Smooth muscle cell of the brain vasculature (primary cell): Measurements from ENCODE around the gene PODN.
A peak's percentile ranks its signal among the peaks of the same experiment; 100 is the strongest.

Experiments used
- DNase-seq: peaks from one replicate; pipeline ENCODE4 v3.0.0-alpha.2; 2012; ENCODE audit warnings: low read depth, low spot score

PODN gene

GRCh38 chr1:53089478-53090226 lies 27.6 kb downstream of the PODN start:
- DNase-seq: no peak

DNA sequence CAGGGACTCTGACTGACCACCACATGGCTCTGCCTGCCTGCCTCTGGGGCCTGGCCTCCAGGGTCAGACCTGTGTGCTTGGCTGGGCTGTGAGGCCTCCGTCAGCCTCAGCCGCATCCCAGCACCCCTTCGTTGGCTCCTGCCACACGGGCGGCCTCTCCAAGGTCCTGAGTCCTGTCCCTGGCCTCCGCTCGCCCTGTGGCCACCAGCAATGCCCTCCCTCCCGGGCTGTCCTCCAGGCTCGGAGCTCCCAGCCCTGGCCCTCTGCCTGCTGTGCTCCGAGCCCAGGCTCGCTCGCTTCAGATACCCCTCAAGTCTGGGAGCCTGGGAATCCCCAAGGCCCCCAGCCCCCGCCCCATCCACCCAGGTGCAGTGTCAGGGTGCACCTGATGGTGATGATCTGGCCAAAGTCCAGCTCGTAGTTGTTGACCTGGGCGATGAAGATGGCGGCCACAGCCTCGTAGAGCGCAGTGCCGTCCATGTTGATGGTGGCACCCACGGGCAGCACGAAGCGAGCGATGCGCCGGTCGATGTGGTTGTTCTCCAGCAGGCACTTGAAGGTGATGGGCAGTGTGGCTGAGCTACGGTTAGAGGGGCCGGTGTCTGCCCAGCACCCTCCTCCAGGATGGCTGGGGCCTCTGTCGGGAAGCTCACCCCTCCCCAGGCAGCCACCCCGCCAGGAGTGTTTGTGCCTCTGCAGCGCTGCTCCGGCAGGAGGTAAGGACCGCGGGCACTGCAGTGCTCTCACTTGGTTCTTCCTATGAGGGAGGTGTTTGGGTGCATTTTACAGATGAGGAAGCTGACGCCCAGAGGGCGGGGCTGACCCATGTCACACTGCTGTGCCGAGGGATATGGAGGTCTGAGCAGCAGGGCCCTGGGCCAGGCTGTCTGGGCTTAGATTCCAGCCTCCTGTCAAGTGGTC lies 28.5 kb downstream of the PODN start:
- DNase-seq: no peak

DNA sequence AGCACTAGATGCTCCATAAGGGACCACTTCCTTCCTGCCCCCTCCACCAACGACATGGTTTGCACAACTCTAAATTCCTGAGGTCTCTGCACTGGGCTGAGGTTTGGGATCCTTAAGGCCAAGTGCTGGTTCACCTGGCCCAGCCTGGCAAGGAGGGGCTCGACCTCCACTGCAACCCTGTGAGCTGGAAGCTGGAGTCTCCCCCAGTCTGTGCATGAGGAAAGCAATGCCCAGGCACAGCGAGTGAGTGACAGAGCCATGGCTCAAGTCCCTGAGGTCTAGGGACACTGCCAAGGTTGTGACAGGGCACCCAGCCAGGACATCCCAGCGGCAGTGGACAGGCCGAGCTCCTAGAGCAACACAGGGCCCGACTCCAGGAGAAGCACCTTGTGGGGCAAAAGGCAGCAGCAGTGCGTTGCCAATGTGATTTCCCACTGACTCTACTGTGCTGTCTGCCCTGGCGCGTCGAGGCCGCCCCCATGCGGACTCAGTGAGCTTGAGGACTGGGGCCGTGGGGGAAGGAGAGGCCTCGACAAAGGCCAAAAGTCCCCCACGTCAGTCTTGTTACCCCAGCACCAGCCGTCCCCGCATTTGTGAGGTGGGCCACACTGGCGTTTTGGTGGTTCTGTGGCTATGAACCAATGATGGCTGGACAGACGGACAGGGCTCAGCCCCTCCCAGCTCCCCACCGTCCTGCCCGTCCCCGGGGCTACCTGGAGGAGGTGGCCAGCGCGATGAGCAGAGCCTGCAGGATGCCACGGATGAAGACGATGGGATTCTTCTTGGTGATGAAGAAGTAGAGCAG lies 30.0 kb downstream of the PODN start:
- DNase-seq: no peak

DNA sequence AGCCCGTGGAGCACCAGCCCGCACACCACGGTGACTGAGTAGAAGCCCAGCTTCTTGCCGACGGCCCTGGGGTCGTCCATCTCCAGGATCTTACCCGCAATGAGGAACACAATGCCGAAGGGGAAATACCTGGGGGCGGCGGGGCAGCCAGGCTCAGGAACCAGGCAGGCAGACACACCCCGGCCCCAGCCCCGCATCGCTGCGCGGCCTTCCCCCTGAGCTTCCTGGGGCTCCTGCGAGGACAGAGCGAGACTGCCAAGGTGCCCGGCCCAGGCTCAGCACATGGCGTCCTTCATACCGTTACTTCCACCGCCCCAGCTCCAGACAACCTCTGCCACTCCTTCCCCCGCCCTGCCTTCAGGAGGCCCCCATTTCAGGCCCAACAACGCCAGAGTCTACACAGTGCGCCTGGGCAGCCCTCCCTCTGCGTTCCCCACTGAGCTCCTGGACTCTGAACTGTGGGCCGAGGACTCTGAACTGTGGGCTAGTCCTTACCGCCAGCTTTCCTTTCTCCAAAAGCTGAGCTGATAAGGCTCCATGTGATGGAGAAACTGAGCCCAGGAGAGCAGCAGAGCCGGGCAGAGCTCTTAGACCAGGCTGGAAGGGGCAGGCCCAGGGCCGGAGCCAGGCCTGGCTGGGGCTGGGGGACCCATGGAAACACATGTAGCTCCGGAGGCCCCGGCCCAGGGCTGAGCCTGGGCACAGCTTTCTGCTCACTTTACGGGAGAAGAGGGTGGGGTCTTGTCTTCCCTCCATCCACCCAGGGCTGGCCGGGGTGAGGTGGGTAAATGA lies 30.8 kb downstream of the PODN start:
- no peak for DNase-seq

- DNase-seq: no peak
Measured at GRCh38 chr1:53093451-53093754, 31.4 kb downstream of the PODN start.

GRCh38 chr1:53093778-53094532 lies 31.9 kb downstream of the PODN start:
- DNase-seq: no peak

GRCh38 chr1:53094533-53094919 lies 32.5 kb downstream of the PODN start:
- no peak for DNase-seq

DNA sequence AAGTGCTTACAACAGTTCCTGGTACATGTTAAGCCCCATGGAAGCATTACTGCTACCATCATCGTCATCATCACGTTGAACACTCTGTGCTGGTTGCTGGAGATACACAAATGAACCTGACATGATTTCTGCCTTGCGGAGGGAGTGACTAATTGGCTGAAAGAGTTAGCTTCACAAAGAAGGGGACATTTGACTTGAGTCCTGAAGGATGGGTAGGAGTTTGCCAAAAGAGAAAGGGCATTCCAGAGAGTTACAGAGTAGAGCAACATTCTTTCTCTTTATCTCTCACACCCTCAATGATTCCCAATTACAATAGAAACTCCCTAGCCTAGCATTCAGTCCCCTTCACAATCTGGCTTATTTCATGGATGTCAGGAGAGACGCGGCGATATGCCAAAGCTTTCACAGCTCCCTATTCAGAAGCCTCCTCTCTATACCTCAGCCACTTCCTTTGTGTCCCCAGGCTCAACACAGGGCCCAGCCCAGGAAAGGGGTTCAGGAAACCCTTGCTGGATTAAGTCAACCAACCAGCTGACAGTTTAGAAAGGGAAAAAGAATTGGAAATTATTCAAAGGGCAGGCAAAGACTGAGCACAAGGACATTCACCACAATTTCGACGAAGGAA lies 42.4 kb downstream of the PODN start:
- no peak for DNase-seq

DNA sequence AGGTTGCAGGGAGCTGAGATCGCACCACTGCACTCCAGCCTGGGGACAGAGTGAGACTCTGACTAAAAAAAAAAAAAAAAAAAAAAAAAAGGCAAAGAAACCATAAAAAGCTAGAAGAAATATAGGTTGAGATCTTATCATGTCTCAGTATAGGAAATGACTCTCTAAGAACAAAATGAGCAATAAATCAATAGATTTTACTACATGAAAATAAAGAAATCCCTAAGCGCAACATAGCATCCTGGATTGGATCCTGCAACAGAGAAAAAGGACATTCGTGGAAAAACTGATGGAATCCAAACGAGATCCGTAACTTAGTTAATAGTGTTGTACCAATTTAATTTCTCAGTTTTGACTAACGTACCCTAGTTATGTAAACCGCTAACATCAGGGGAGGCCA lies 45.1 kb downstream of the PODN start:
- no peak for DNase-seq

DNA sequence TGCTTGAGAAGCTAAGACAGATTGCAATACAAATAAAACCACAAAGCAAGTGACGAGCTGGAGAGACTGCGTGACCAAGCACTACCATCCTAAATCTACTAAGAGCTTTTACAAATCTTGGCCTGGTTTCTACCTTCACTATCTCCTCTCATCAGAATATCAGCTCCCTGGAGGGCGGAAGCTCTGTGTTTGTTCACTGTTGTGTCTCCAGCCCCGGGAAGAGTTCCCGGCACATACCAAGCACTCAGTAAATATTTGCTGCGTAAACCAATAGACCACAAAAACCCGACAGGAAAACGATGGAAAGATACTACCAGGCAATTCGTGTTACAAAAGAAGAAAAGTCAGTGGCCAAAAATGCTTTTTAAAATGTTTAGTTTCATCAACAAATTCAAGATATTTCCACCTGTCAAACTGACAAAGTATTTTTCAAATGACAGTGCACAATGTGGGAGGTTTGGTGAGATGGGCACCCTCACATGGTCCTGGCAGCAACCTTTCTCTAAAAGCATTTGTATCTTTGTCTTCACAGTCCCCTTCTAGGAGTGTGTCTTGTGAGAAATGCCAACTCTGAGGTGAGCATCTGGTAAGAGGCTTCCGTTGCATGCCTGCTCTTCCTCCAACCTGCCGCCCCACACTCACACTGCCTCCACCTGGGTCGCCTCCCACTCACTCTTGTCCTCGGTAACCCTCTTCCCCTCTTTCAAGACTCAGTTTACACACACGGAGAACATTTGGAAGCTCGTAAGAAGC lies 45.7 kb downstream of the PODN start:
- peak; percentile 21 for DNase-seq

GRCh38 chr1:53108646-53109580 lies 46.9 kb downstream of the PODN start:
- no peak for DNase-seq

DNA sequence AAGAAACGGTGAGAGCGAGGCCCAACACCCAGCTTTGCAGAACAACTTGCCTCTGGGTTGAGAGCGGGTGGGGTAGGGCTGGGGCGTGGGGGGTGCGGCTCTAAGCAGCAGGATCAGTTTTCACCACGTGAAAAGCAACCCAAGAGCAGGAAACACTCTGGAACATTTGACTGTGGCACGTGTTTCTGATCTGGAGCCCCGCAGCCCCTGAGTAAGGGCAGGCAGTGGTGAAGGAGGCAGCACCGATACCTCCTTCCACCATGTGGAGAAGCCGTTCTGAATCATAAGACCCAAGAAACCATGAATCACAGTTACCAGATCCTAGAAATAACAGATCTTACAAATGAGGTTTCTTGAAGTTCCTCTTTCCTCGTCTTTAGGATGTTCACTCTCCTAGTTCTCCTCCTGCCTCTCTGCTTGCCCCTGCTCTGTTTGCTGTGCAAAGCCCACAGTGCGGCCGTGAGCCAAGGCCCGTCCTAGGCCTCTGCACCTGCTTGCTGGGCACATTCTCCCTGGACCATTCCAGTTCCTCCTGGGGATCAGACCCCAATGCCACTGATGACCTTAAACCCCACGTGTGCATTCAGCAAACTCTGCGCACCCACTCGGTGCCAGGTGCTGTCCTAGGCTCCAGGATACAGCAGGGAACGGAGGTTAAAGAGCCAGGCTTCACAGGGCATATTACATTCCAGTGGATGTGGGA lies 48.5 kb downstream of the PODN start:
- DNase-seq: no peak

DNA sequence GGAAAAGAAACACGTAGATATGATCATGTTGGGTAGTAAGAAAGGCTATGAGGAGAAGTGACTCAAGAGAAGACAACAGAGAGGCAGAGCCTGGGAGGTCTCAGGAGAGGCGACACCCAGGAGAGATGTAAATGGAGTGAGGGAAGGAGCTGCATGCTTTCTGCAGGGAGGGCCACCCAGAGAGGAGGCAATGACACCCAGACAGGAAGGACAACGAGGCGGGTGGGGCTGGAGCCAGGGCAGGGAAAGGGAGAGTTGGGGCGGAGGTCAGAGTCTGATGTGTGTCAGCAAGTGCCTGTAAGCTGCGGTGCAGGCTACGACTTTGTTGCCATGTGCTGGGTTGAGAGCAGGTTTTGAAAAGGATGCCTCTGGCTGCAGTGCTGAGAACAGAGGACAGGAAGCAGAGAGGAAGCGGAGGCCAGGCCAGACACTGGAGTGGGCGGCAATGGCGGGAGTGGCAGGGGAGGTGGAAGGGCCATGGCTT lies 49.1 kb downstream of the PODN start:
- DNase-seq: no peak

DNA sequence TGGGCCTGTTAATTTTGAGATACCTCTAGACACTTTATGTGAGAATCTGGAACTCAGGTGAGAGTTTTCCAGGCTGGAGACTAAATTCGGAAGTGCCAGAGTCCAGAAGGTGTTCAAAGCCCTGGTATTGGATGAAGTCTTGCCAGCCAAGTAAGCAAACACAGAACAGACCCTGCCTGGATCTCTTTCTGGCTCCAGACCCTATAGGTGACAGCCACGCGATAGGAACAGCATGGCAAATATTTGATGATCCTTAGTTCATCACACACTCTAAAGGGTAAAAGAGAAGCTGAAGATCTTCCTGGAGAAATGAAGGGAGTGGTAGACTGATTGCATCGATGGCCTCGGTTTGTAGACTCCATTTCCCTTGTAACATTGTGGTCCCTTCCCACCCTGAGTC lies 49.7 kb downstream of the PODN start:
- no peak for DNase-seq

DNA sequence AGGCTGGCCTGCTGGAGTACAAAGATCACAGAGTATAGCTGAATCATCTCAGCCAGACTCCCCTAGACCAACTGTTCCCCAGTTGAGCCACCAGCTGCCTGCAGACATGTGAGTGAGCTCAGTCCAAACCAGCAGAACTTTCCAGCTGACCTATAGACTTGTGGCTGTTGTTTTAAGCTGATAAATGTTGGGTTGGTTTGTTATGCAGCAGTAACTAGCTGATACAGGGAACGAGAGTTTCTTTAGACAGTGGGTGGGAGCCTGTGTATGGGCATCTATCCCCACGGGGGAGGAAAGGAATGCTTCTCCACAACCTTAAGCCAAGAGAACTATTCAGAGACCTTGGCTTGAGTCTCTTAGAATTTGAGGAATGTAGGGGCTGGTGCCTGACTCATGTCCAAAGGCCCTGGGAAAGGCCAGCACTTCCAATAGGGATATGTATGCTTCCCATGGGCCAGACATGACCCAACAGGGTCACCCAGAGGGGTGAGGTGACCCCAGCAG lies 50.3 kb downstream of the PODN start:
- DNase-seq: no peak

- no peak for DNase-seq
Measured at GRCh38 chr1:53112861-53113260, 50.8 kb downstream of the PODN start.

DNA sequence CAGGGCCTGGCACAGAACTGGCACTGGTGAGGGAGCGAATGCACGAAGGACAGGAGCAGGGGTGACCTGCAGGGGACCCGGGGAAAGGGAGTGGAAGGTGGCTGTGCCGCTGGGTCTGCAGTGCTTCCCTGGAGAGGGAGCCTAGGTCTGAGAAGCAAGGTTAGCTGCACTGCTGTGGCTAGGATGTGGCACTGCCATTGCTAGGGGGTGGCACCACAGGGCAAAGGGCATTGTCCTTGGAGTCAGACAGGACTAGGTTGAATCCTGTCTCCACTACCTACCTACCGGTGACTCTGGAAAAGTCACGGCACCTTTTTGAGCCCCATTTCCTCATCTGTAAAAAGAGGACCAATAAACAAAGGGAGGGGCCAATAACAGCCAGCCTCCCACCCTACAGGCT lies 52.1 kb downstream of the PODN start:
- DNase-seq: no peak
